Fibroblast of peridontal ligament (primary cell): ENCODE measurements around the gene ARHGAP10.
A peak's percentile ranks its signal among the peaks of the same experiment; 100 is the strongest.

Experiments used
- DNase-seq: peaks from one replicate; pipeline ENCODE4 v3.0.0-alpha.2; 2010; ENCODE audit errors: extremely low read depth

Gene ARHGAP10, protein sequence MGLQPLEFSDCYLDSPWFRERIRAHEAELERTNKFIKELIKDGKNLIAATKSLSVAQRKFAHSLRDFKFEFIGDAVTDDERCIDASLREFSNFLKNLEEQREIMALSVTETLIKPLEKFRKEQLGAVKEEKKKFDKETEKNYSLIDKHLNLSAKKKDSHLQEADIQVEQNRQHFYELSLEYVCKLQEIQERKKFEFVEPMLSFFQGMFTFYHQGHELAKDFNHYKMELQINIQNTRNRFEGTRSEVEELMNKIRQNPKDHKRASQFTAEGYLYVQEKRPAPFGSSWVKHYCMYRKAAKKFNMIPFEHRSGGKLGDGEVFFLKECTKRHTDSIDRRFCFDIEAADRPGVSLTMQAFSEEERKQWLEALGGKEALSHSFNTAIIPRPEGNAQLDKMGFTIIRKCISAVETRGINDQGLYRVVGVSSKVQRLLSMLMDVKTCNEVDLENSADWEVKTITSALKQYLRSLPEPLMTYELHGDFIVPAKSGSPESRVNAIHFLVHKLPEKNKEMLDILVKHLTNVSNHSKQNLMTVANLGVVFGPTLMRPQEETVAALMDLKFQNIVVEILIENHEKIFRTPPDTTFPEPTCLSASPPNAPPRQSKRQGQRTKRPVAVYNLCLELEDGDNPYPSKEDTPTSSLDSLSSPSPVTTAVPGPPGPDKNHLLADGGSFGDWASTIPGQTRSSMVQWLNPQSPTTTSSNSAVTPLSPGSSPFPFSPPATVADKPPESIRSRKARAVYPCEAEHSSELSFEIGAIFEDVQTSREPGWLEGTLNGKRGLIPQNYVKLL

DNA sequence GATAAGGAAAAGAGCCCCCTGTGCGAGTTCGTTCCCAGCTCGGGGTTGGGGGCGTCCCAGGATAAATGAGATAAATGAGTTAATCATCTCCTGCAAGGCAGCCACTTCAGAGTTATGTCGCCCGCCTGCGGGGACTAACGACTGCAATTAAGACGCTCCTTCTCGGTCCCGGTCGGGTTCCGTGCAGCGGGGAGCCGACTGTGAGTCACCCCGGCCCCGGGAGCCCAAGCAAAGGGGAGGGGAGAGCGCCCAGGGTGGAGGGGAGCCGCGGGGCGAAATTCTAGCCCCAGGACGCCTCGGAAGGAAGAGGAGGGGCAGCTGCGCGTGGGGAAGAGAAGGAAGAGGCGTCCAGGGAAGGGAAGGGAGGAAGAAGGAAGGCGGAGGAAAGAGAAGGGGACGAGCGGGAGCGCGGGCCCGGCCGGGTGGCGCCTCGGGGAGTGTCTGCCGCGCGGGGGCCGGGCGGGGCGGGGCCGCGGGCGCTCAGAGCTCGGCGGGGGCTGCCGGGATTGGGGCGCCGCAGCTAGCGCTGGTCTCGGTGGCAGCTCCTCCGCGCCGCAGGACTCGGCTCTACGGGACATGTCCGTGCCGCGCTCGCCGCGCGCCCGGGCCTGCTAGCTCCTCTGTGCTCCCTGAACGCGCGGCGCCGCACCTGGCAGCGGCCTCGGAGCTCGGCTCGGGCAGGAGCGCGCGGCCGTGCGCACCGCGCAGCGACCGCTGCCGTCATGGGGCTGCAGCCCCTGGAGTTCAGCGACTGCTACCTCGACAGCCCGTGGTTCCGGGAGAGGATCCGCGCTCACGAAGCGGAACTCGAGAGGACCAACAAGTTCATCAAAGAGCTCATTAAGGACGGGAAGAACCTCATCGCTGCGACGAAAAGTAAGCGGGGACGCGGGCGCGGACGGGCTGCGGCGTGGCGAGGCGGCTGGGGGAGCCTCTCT is at the start of gene ARHGAP10:
Gene ARHGAP10 (plus strand): TSS at position 509 of the 938 bp plus-strand sequence. CDS start 214 bp downstream, at position 723.
- DNase-seq: peak; percentile 76

DNA sequence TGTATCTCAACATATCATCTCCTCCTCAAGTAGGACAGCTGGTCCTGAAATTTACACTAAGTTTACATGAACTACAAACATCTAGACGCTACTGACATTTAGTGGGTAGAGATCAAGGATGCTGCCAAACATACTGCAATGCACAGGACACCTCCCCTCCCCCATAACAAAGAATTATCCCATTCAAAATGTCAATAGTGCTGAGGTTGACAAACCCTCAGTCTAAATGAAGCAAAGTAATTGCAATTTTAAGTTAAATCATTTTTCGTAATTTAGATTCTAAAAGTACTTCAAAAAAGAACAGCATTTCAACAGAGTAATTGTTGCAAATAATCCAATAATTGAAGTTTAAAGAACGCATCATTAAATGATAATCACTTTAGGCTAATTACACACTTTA is 49.1 kb upstream of the ARHGAP10 start:
- DNase-seq: peak; percentile 41

DNA sequence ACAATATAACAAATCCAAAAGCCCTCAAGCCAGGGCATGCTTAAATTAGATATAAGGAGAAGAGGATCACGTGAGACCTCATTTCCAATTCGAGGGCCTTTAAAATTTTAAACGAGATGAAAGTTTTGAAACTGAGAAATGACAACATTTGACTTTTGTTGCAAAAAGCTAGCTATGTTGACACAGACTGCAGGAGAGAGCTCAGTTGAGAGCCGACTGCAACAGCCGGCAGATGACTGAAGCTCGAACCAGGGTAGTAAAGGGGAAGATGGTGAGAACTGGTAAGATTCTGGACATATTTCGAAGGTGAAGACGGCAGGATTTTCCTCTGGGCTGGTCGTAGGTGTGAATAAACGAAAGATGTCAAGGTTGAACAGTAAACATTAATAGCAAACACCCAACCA is 48.7 kb upstream of the ARHGAP10 start:
- peak; percentile 61 for DNase-seq

DNA sequence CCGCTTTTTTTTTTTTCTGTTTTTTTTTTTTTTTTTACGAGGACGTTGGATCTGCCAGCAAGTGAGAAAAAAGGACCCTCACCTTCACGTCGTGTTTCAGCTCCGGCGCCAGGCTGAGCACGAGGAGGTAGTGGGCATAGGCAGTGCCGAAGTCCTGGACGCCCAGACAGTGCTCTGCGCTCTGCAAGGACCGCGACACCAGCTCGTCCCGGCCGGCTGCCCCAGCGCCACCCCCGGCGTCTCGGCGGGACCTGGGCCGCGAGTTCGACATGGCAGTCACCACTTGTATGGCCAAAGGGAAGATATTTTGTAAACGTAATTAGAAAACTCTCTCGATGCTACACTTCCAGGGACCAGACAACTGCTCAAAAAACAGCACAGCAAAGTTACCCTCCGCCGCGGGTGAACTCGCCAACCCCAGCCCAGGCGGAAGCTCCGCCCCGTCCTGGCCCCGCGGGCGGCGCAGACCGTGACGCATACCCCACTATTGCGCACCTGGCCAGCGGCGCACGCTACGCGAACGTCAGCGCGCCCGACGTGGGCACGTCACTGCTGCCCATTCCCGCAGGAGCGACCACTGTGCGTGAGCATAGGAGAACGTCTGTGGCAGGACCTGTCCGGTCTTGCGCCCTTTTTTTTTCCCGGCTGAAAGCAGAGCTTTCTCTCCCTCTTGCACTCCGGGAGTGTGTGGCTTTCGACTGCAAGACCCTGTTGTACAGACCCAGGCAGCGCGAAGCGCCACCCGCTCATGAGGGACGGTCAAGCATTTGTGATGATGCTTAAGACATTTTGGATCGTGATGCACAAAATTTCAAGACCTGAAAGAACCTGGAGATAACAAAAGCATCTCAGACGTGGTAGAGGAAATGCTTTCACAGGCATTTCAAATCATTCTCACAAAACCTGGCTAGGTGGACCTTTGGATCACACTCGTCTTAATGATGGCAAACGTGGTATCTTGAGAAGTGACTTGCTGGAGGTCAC is 47.9 kb upstream of the ARHGAP10 start, which contains the start of gene PRMT9:
Gene PRMT9 (minus strand): TSS at position 447 of the 984 bp plus-strand sequence. CDS start 176 bp downstream, at position 271.
- peak; percentile 93 for DNase-seq

DNA sequence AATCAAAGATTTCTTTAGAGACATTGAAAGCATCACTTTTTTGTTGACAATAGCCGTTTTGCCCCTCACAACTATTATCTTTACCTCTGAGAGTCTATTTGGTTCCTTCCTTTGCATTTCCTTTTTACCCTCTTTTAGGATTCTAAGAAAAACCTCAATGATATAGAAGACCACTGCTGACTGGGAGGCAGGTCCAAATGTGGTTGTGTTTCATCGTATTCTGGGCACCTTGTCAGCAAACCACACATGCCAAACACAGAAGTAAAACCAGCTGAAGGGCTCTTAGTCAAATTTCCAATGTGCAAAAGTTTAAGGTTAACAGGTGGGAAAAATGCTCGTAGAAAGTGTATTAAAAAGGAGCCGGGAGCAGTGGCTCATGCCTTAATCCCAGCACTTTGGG is 42.8 kb upstream of the ARHGAP10 start:
- DNase-seq: peak; percentile 23

DNA sequence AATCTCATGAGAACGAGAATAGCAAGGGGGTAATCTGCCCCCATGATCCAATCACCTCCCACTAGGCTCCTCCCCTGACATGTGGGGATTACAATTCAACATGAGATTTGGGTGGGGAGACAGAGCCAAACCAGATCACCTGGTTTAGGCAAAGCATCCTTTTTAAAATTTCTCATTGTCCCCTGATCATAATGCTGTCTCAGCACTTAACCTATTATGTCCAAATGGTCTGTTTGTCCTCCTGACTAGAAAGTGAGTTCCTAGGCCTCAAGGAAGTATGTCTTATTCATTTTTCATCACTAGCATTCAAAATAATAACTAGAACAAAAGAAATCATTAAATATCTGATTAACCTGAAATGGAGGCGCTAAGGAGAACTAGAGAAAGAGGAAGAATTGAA is 40.1 kb upstream of the ARHGAP10 start:
- DNase-seq: no peak

DNA sequence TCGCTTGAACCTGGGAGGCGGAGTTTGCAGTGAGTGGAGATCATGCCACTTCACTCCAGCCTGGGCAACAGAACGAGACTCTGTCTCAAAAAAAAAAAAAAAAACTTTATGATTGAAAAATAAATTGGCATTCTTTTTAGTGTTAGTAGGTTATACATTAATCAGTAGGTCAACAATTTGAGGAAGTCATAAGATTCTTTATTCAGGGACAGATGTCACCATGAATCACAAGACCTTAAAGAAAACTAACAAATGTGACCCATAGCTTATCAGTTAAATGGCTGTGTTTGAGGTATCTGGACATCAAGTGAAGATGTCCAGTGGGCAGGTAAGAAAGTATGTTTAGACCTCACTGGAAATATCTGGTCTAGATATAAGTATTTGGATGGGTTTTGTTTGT is 38.7 kb upstream of the ARHGAP10 start:
- DNase-seq: no peak

DNA sequence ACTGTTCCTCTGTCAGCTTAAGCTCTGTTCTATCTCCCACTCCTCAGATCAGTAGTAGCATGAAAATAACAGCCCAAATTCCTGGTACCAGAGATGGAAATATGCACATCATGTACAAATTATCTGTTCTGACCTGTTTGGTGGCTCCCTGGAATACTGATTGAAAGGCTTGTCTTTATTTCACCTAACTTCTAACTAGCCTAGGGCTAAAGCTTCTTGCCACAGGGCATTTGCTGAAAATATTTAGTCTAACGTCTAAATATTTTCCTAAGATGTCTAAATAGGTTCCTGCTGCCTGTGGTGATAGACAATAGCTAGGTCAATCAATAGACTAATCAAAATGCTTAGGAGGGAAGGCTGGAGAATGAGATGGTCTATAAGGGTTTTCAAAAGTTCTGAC is 35.0 kb upstream of the ARHGAP10 start:
- DNase-seq: no peak

DNA sequence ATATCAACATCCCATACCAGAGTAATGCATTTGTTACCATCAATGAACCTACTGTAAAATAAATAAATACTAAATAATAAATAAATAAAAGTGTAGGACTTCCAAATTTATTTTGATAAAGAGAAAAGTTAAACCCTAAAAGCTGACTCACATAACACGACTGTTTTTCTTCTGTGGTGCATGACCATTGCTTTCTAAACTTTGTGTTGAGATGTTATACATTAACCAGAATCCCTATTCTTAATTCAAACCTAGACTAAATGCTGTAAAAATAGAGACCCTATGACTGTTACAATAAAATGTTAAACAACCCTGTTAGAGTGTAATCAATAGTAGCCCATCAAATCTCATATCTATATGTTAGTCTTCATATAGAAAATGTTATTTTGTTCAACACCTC is 27.0 kb upstream of the ARHGAP10 start:
- DNase-seq: no peak

DNA sequence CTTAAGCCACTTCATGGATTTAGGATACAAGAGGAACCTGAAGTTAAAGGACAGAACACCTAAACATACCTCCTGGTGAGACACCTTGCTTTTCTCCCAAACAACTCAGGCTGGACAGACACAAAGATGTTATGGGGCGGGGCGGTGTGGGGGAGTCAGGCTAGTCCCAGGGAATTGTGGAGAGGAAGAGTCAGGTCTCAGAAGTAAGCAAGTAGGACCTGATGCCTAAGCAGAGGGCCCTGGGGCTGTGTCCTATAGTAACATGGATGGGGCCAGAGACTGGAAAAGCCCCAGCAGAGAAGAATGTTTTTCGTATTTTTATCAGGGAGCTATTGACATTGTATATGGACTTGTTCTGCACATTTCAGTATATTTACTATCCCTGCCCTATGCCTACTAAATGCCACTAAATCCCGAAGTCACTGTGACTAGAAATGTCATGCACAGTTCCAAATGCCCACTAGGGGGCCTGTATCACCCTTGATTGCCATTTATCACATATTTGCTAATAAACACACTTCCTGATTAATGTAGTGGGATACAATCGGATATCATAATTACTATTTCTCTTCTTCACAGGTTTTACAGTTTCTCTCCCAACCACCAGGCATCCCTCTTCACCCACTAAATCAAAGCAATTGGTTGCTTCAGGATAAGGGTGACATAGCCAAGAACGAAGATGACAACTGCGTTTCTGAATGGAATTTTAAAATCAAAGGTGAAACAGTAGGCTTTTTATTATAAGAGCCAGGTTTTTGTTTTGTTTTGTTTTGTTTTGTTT is 23.8 kb upstream of the ARHGAP10 start:
- peak; percentile 65 for DNase-seq

DNA sequence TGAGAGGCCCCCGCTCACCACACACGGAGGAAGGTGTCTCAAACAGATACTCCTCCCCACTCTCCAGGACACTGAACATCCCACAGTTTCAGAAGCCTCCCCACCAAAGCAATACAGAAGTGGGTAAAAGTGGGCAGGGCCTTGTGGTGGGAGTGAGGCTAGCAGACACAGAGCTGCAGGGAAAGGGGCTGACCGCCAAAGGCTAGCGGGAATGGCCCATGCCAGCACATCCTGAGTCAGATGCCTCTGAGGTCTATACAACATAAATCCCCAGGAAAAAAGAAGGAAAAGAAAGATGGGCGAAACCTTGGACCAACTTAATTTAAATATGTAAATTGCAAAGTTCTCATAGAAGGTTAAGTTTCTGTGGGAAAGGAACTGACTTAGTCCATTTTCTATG is 21.9 kb upstream of the ARHGAP10 start:
- DNase-seq: peak; percentile 34

DNA sequence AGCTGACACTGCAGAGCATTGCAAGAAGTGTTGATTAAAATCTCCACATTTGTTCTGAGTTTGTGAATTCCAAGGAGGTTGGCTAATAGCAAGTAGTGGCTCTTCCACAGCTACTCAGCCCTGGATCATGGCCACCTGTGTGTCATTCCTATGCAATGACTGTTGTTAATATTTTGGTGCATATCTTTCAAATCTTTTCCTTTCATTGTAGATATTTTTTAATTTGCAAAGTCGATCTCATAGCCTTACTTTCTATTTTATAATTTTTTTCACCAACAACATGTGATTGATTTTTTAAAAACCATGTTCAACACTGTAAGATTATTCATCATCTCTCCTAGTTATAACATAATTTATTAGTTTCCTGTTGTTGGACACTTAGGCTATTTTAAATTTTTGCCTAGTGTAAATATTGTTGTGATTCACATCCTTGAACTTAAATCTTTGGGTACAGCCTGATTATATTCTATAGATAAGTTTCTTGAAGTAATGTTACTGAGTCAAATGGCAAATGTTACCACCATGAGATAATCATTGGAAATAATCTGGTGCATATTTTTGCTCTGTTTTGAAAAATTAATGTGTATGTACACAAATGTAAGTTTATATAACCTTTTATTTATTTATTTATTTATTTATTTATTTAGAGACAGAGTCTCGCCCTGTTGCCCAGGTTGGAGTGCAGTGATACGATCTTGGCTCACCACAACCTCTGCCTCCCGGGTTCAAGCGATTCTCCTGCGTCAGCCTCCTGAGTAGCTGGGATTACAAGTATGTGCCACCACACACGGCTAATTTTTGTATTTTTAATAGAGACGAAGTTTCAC is 17.1 kb upstream of the ARHGAP10 start:
- DNase-seq: peak; percentile 84

DNA sequence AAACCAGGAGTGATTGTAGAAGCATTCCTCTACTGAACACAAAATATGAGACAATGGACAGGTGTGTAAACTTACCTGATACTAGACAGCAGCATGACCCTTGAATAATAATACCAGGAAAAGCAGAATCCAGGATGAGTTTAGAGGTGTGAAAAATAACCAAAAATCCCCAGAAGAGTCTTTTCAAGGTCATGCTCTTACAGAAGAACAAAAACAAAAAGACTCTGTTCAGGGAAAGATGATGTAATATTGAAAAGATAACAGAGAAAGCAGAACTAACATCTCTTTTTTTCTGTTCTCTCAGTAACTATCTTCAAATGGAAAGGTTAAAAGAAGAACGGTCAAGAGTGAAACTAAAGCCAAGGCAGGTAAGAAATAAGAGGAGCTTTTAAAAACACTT is 14.0 kb upstream of the ARHGAP10 start:
- no peak for DNase-seq

DNA sequence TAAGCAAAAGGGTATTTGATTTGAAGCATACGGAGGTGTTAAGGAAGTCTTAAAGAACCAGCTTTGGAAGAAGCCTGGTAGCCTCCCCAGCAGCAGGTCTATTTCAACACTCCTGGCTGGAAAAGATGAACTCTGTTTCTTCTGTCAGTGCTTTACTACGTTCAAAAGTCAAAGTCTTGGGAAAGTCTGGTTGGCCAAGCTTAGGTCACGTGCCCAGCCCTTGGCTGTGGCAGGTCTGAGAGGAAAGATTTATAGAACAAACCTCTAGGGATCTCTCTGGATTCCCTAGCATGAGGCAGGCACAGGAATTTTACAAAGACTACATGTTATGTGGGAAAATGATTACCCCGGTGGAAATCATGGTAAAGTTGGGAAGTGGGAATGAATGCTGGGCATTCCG is 8.6 kb upstream of the ARHGAP10 start:
- peak; percentile 61 for DNase-seq

DNA sequence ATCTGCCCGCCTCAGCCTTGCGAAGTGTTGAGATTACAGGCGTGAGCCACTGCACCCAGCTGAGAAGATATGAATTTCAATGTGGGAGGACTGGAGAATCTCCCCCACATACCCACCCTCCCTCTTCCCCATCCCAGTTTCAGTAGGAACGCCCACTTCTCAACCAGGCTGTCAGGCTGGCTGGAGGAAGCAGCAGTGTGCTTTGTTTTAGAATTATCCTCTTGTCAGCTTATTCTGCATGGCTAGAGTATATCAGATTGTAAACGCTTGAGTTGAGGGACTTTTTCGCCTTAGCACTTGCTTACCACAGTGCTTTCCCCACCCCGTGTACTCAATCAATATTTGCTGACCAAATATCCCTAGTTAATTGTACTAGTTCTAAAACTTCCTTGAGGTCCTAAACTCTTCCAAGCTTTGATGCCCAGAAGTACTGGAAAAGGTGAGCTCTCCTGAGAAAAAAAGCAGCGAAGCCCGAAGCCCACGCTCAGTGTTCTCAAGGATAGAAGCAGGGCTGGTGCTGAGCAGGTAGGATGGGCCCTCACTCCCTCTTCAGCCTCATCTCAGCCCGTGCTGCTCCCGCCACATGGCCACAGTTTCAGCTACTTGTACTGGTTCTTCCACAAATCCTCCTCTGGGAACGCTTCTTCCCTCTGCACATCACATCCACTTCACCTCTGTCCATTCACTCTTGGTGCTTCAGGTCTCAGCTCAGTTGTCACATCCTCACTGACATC is 7.3 kb upstream of the ARHGAP10 start:
- DNase-seq: no peak

DNA sequence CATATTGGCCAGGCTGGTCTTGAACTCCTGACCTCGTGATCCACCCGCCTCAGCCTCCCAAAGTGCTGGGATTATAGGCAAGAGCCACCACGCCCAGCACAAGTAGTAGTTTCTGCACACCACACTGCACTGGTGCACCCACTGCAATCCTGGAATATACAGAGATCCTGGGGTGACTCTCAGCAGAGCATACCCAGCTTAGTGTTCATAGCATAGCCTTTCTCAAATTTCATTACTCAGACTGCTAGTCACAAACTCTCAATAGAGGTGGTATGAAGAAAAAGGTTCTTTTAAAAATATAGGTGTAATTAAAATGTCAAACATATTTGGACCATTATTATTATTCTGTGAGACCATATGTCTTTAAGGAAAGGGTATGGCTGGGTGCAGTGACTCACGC is 6.2 kb upstream of the ARHGAP10 start:
- DNase-seq: no peak

DNA sequence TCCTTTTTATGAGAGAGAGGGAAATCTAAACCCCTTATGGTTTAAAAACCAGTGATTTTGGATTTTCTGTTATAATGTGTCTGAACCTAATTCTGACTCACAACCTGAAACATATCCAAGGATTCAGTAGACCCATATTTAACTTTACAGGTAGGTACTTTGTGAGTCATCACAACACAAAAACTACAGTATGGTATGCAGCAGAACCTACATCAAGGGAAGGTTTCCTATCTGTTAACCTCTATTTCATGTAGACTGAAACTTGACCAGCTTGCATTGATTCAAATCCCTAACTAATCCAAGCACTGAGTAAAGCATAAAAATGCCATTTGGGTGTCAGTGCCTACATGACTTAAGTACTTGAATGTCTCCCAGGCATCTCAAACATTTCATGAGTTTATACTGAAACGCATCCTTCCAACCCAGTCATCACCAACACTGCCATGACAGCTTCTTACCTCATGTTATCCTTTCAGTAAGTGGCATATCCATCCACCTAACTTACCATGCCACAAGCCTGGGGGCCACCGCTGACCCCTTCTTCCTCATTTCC is 4.3 kb upstream of the ARHGAP10 start:
- DNase-seq: no peak

DNA sequence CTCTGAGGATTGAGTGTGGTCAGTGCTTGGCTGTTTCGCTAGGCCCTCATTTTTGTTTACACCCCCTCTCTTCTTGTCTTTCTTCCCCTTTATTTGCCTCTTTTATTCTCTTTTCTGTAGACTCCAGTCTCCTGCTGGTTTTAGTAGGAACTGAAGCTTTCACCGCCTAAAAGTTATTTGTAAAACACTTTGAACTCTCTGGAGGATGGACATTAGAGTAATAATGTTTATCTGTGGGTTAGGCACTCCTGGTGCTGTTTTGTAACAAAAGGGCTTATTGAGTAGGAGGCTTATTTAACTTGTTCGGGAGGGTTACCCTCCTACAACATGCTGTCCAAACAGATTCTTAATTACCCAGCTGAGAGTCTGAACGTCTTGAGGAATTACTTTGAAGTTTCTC is 1.6 kb upstream of the ARHGAP10 start:
- DNase-seq: no peak
